Measurements from ENCODE around the gene MR1. TPM values are rescaled to one million over a fixed set of nuclear protein-coding genes. Genes with fewer than 3 reads are reported as not detected.

MR1 gene
- total RNA-seq, 1 donor from 2014 or later = 2.9 TPM

Other genes starting within 250 kb of the MR1 start
- 5.9 and 6.1 TPM in 2 replicates for gene KIAA1614, start 121.1 kb upstream of the MR1 start, total RNA-seq
- 50.3 and 66.0 TPM in 2 replicates for gene STX6, start 11.1 kb upstream of the MR1 start, total RNA-seq
- gene IER5, start 54.7 kb downstream of the MR1 start, total RNA-seq = 26.6 and 29.1 TPM in 2 replicates

All from dermis blood vessel endothelial cell (primary cell).